ENCODE measurements around the gene MAP1A. TPM values are rescaled to one million over a fixed set of nuclear protein-coding genes. Genes with fewer than 3 reads are reported as not detected.

MAP1A gene
- total and polyA plus RNA-seq, 2 of the 13 experiments (the other 11 are each of a cell fraction or from before 2014, with no cell fraction given), result 0.01 to 0.07 TPM

GRCh38 chr15:43524254-43524845 lies 6.9 kb downstream of the MAP1A start:
- H3K36me3 ChIP-seq (replicated peaks in 1 of 2; ENCODE audit: control insufficient read depth in 1 of 2, insufficient read depth in 2 of 2, low read length in 2 of 2), result no peaks in the 10 kb centered on the region
- no peak for FAIRE-seq
- in situ Hi-C loops (cut with HindIII; ENCODE audit: extremely low pct_ligation_motif_present, low pct_unique_long_range_greater_than_20kb), result no loop called here
- H3K27ac ChIP-seq (ENCODE audit: extremely low read length, insufficient read depth, low read length), result no peak overlapping the region
- ChIA-PET CTCF (ENCODE audit: low intra/inter-chr PET ratio, low total read pairs) (no interaction called here), POLR2A (no interaction called here)
- peaks cover 4 to 58% of the 10 kb centered on the region in 2 experiments; a peak in 4 of 5 replicates for H3K27me3 ChIP-seq (ENCODE audit: control insufficient read depth in 1 of 2, insufficient read depth in 2 of 2, low read length in 2 of 2)
- no peak for TF ChIP-seq ZSCAN20 (CRISPR knock-in tag; IDR thresholded peaks at IDR 0.05; ENCODE audit: borderline replicate concordance)
- no peak for TF ChIP-seq ZNF180 (CRISPR knock-in tag; IDR thresholded peaks at IDR 0.05; ENCODE audit: borderline replicate concordance, low read depth)
- 0 out of 2 replicates have a peak, but pooled peaks have one; percentile 3 for TF ChIP-seq STAG1 (CRISPR knock-in tag; IDR thresholded peaks at IDR 0.05)
- intact Hi-C loops (cut with micrococcal nuclease; ENCODE audit: unreplicated experiment), result no loop called here
- no peaks in the 10 kb centered on the region for H3K9me3 ChIP-seq (ENCODE audit: low read length)
- ATAC-seq, result no peak
- WGBS (ENCODE audit: low lambda C conversion rate), result 32% methylated on average over 3 of the region's 4 CpGs
- H3K4me2 ChIP-seq (ENCODE audit: low read depth, low read length), result no peak overlapping the region
- H3K4me1 ChIP-seq (ENCODE audit: insufficient read depth, low read length), result no peaks in the 10 kb centered on the region
- H3K4me3 ChIP-seq (replicated peaks in 1 of 3; ENCODE audit: insufficient read depth in 1 of 3, low read depth in 2 of 3, low read length in 3 of 3), result no peak overlapping the region
- BruUV-seq (replicated peaks), result no TSS peak
- H3K9ac ChIP-seq (ENCODE audit: insufficient read depth, low read depth, low read length), result no peak overlapping the region
- no peaks in the 10 kb centered on the region for H4K20me1 ChIP-seq (ENCODE audit: insufficient read depth, low read length)
- H2AFZ ChIP-seq (ENCODE audit: low read length), result no peak overlapping the region
- no peak for DNase-seq (ENCODE audit: low spot score)
- no peaks in the 10 kb centered on the region for H3K79me2 ChIP-seq (ENCODE audit: insufficient read depth, low read length)

- in situ Hi-C loops (cut with HindIII; ENCODE audit: extremely low pct_ligation_motif_present, low pct_unique_long_range_greater_than_20kb) (no loop called here), intact Hi-C loops (cut with micrococcal nuclease; ENCODE audit: unreplicated experiment) (no loop called here)
- Histone ChIP-seq H3K4me2 (ENCODE audit: low read depth, low read length) (no peak overlapping the region), H2AFZ (ENCODE audit: low read length) (no peak overlapping the region), H3K27me3 (ENCODE audit: control insufficient read depth in 1 of 2, insufficient read depth in 2 of 2, low read length in 2 of 2) (peaks cover 4 to 54% of the 10 kb centered on the region in 2 experiments; a peak in 4 of 5 replicates), H3K4me3 (replicated peaks in 1 of 3; ENCODE audit: insufficient read depth in 1 of 3, low read depth in 2 of 3, low read length in 3 of 3) (no peak overlapping the region), H3K4me1 (ENCODE audit: insufficient read depth, low read length) (no peaks in the 10 kb centered on the region), H3K79me2 (ENCODE audit: insufficient read depth, low read length) (no peaks in the 10 kb centered on the region), H3K27ac (ENCODE audit: extremely low read length, insufficient read depth, low read length) (no peak overlapping the region), H4K20me1 (ENCODE audit: insufficient read depth, low read length) (no peaks in the 10 kb centered on the region), H3K9me3 (ENCODE audit: low read length) (no peaks in the 10 kb centered on the region), H3K9ac (ENCODE audit: insufficient read depth, low read depth, low read length) (no peak overlapping the region), H3K36me3 (replicated peaks in 1 of 2; ENCODE audit: control insufficient read depth in 1 of 2, insufficient read depth in 2 of 2, low read length in 2 of 2) (no peaks in the 10 kb centered on the region)
- FAIRE-seq, result no peak
- BruUV-seq (replicated peaks), result no TSS peak
- ChIA-PET CTCF (ENCODE audit: low intra/inter-chr PET ratio, low total read pairs) (no interaction called here), POLR2A (no interaction called here)
- 17% methylated on average over 3 of the region's 4 CpGs for WGBS (ENCODE audit: low lambda C conversion rate)
- no peak for ATAC-seq
- no peak for DNase-seq (ENCODE audit: low spot score)
- TF ChIP-seq YEATS2 (CRISPR knock-in tag; IDR thresholded peaks at IDR 0.05; ENCODE audit: borderline replicate concordance) (no peak), ZNF567 (CRISPR knock-in tag; IDR thresholded peaks at IDR 0.05; ENCODE audit: borderline replicate concordance) (no peak), ZBTB34 (CRISPR knock-in tag; IDR thresholded peaks at IDR 0.05) (no peak), NAIF1 (CRISPR knock-in tag; IDR thresholded peaks at IDR 0.05; ENCODE audit: borderline replicate concordance) (no peak), ZNF317 (CRISPR knock-in tag; IDR thresholded peaks at IDR 0.05) (no peak), FOSL1 (CRISPR knock-in tag; IDR thresholded peaks at IDR 0.05; ENCODE audit: borderline replicate concordance) (no peak), MTF2 (CRISPR knock-in tag; IDR thresholded peaks at IDR 0.05; ENCODE audit: borderline replicate concordance) (no peak)
Observed at GRCh38 chr15:43525131-43525530, 7.7 kb downstream of the MAP1A start.

Data from HepG2 (cell line).